HEK293 (cell line): ENCODE data around the gene PLEKHF1.
"Not testable (repeated sequence)": the region's sequence is repeated elsewhere in the genome, so short reads cannot be mapped to it uniquely, and the experiment has no call there.

ENCODE experiments used
- CTCF ChIA-PET: fragments of 350-600 bp; formaldehyde crosslinking; extraction: SDS; loops from one replicate; lab custom pipeline; 2021; ENCODE audit warnings: antibody characterized with exemption; lab: Yijun Ruan, JAX
- POLR2A ChIA-PET: fragments of 300-600 bp; formaldehyde crosslinking; extraction: SDS; loops from one replicate; lab custom pipeline; 2020; ENCODE audit warnings: antibody characterized with exemption, inconsistent platforms; lab: Yijun Ruan, JAX
- H3K27ac ChIP-seq: fragments of 200-500 bp; sonication (Bioruptor generic); 2 replicates; pipeline ENCODE4 v1.5.1; 2014; ENCODE audit warnings: low read depth, low read length, control low read depth, inconsistent platforms; ENCODE audit errors: extremely low read depth
- H3K36me3 ChIP-seq, 2 experiments: fragments of 200-500 bp in 1 of 2; sonication (Bioruptor generic) in 1 of 2; 1 replicate in 1 of 2; 2 replicates in 1 of 2; pipeline ENCODE4 v1.5.1; 2014 to 2017; ENCODE audit warnings: inconsistent platforms in 2 of 2, low read length in 2 of 2; ENCODE audit not compliant: control insufficient read depth in 2 of 2, insufficient read depth in 1 of 2
- H3K4me1 ChIP-seq: fragments of 200-500 bp; sonication (Bioruptor generic); 2 replicates; pipeline ENCODE4 v1.5.1; 2014; ENCODE audit warnings: mild to moderate bottlenecking, low read length, inconsistent platforms; ENCODE audit not compliant: control insufficient read depth, insufficient read depth
- H3K4me3 ChIP-seq: 2 replicates; pipeline ENCODE4 v1.5.1; 2011; ENCODE audit warnings: low read depth, mild to moderate bottlenecking, control low read depth, low read length, moderate library complexity
- H3K9me3 ChIP-seq: fragments of 200-500 bp; sonication (Bioruptor generic); 2 replicates; pipeline ENCODE4 v1.5.1; 2014; ENCODE audit warnings: low read depth, low read length, inconsistent platforms; ENCODE audit not compliant: control insufficient read depth, insufficient read depth
- FEZF1 ChIP-seq: fragments of 450-650 bp; formaldehyde crosslinking; IDR thresholded peaks from 2 replicates; pipeline ENCODE4 v1.5.1; 2016; ENCODE audit warnings: missing biosample characterization, missing genetic modification characterization
- IKZF3 ChIP-seq: fragments of 450-650 bp; IDR thresholded peaks from 2 replicates; pipeline ENCODE4 v1.5.0; 2018; ENCODE audit warnings: missing biosample characterization, mild to moderate bottlenecking, missing genetic modification characterization, moderate library complexity
- PRDM1 ChIP-seq: fragments of 450-650 bp; formaldehyde crosslinking; IDR thresholded peaks from 2 replicates; pipeline ENCODE4; 2016; ENCODE audit warnings: missing biosample characterization, missing genetic modification characterization
- ZBTB49 ChIP-seq: fragments of 450-650 bp; formaldehyde crosslinking; IDR thresholded peaks from 2 replicates; pipeline ENCODE4 v1.5.1; 2016; ENCODE audit warnings: missing biosample characterization, missing genetic modification characterization, low read depth
- ZIC2 ChIP-seq: fragments of 450-650 bp; formaldehyde crosslinking; IDR thresholded peaks from 2 replicates; pipeline ENCODE4 v1.5.1; 2016; ENCODE audit warnings: missing biosample characterization, missing genetic modification characterization
- ZNF121 ChIP-seq: fragments of 450-650 bp; formaldehyde crosslinking; IDR thresholded peaks from 2 replicates; pipeline ENCODE4 v1.5.1; 2016; ENCODE audit warnings: missing biosample characterization, missing genetic modification characterization
- ZNF19 ChIP-seq: fragments of 450-650 bp; formaldehyde crosslinking; IDR thresholded peaks from 2 replicates; pipeline ENCODE4; 2016; ENCODE audit warnings: missing biosample characterization, missing genetic modification characterization, low read depth
- ZNF239 ChIP-seq: fragments of 450-650 bp; formaldehyde crosslinking; IDR thresholded peaks from 2 replicates; pipeline ENCODE4 v1.5.1; 2016; ENCODE audit warnings: missing biosample characterization, missing genetic modification characterization
- ZNF510 ChIP-seq: fragments of 450-650 bp; formaldehyde crosslinking; IDR thresholded peaks from 2 replicates; pipeline ENCODE4 v1.5.1; 2018; ENCODE audit warnings: mild to moderate bottlenecking, missing genetic modification characterization, missing biosample characterization; ENCODE audit not compliant: insufficient replicate concordance
- ZNF521 ChIP-seq: fragments of 450-650 bp; formaldehyde crosslinking; IDR thresholded peaks from 2 replicates; pipeline ENCODE4 v1.5.1; 2017; ENCODE audit warnings: missing biosample characterization, mild to moderate bottlenecking, missing genetic modification characterization
- ZNF600 ChIP-seq: fragments of 450-650 bp; formaldehyde crosslinking; IDR thresholded peaks from 2 replicates; pipeline ENCODE4 v1.5.1; 2016; ENCODE audit warnings: missing biosample characterization, missing genetic modification characterization
- ZNF654 ChIP-seq: fragments of 450-650 bp; formaldehyde crosslinking; IDR thresholded peaks from 2 replicates; pipeline ENCODE4 v1.5.1; 2016; ENCODE audit warnings: low read depth, missing biosample characterization, missing genetic modification characterization
- ZNF785 ChIP-seq: fragments of 450-650 bp; formaldehyde crosslinking; IDR thresholded peaks from 2 replicates; pipeline ENCODE4 v1.5.1; 2016; ENCODE audit warnings: missing biosample characterization, missing genetic modification characterization
- TF ChIP-seq, protein P1 (sequence below): fragments of 450-650 bp; formaldehyde crosslinking; IDR thresholded peaks from 2 replicates; pipeline ENCODE4 v1.5.1; 2016; ENCODE audit warnings: missing biosample characterization, missing genetic modification characterization
- TF ChIP-seq, protein P2 (sequence below): fragments of 450-650 bp; formaldehyde crosslinking; IDR thresholded peaks from 2 replicates; pipeline ENCODE4 v1.5.1; 2017; ENCODE audit warnings: missing biosample characterization, missing genetic modification characterization

PLEKHF1 gene

DNA sequence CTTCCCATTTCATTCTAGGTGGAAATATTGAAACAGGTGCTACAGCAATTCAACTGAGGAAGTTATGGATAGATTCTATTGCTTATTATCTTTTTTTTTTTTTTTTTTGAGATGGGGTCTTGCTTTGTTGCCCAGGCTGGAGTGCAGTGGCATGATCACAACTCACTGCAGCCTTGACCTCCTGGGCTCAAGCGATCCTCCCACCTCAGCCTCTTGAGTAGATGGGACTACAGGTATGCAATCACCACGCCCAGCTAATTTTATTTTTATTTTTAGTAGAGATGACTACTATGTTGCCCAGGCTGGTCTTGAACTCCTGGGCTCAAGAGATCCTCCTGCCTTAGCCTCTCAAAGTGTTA, 44.2 kb downstream of the PLEKHF1 start:
- peaks cover 23 to 45% of the 10 kb centered on the region in 2 experiments for H3K36me3 ChIP-seq
- H3K4me3 ChIP-seq, H3K4me1 ChIP-seq, POLR2A ChIA-PET, H3K27ac ChIP-seq, H3K9me3 ChIP-seq: not testable (repeated sequence)
- TF ChIP-seq ZNF121 (tag by site-specific recombination), result peak; percentile 64; the same call in 1 of the 2 replicates
- CTCF ChIA-PET, result interaction anchor here (1.8 to 13.2 kb wide), 3 partner anchors 17 to 100 kb away, joined by 5 to 299 read pairs (median 220); partner anchors contain the start of gene POP4

DNA sequence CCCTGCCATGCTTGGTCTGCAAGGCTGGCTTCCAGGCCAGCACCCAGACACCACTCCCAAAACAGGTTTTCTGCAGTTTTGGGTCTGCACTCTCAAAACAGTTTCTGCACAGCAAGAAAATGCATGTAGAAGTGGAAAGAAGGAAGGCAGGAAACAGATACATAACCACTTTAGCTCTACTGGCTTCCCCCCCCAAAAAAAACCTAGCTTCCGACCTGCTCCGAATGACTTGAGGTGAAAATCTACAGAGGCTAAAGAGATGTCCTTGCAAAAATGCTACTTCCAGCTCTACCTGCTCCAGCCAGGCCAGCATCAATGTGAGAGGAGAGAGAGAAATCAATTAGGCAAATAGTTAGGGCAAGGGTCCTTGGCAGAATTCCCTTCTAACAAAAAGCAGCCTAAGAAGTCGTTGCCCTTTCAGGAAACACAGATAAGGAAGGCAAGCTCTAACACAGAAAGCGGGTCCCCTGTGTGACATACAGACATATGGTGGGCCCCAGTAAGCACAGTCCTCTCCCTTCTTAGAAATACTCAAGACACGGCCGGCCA, 46.4 kb downstream of the PLEKHF1 start:
- peaks cover 12 to 24% of the 10 kb centered on the region in 2 experiments for H3K36me3 ChIP-seq

DNA sequence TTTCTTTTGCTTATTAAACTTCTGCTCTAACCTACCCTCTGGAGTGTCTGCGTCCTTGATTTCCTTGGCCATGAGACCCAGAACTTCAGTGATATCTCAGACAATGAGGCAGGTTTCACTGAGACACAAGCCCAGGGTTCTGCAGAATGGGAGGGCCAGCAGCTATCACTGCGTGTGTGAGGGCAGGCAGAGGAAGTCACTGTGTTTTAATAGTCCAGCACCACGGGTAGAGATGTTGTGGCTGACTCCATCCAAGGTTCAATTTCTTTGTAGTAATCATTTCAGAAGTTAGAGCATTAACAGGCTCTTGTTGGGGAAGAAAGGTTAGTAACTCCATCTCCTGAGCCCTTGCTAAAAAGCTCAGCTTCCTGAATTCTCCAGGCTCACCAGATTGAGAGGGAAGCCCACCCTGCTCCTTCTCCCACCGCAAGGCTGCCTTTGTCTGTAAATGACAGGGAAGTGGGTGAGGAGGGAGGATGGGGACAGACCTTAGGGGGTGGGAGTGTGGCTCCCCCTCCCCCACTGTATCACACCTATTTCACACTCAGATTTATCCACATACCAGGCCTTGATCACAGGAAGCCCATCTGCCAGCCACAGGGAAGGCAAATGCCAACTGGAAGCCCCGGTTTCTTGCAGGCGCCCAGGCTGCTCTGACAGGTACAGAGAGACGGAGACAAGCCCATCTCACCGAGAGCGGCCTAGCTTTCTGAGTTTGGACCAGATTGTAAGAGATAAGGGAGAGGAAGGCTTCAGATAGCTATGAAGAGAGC, 47.7 kb downstream of the PLEKHF1 start:
- CTCF ChIA-PET, result interaction anchor here (0.6 to 13.2 kb wide), 7 partner anchors 8 to 160 kb away, joined by 3 to 299 read pairs (median 4); partner anchors contain the start of gene POP4
- POLR2A ChIA-PET, result interaction anchor here (0.6 to 2.7 kb wide), 5 partner anchors 48 to 259 kb away, joined by 3 to 32 read pairs (median 4); partner anchors contain the start of genes PLEKHF1 and POP4
- no peak overlapping the region for H3K27ac ChIP-seq
- H3K36me3 ChIP-seq, result peaks cover 5 to 12% of the 10 kb centered on the region in 2 experiments; a peak in 2 of 3 replicates
- H3K4me3 ChIP-seq, result no peak overlapping the region
- H3K9me3 ChIP-seq, result no peaks in the 10 kb centered on the region
- H3K4me1 ChIP-seq, result peaks cover 16% of the 10 kb centered on the region
- TF ChIP-seq PRDM1 (tag by site-specific recombination) (no peak), ZNF600 (peak; percentile 79)

More for the DNA sequence above, 46.4 kb downstream of the PLEKHF1 start:
- TF ChIP-seq ZNF785 (tag by site-specific recombination) (no peak), ZBTB49 (tag by site-specific recombination) (no peak)
- H3K27ac ChIP-seq, result no peak overlapping the region
- peaks cover 14% of the 10 kb centered on the region for H3K4me1 ChIP-seq
- H3K9me3 ChIP-seq, result no peaks in the 10 kb centered on the region
- no peak overlapping the region for H3K4me3 ChIP-seq
- CTCF ChIA-PET, result interaction anchor here (0.5 to 13.2 kb wide), 9 partner anchors 12 to 1130 kb away, joined by 3 to 299 read pairs (median 4); partner anchors contain the start of gene POP4
- POLR2A ChIA-PET, result interaction anchor here (1.0 to 1.3 kb wide), 4 partner anchors 12 to 106 kb away, joined by 3 to 7 read pairs (median 4); partner anchors contain the start of genes PLEKHF1 and POP4

DNA sequence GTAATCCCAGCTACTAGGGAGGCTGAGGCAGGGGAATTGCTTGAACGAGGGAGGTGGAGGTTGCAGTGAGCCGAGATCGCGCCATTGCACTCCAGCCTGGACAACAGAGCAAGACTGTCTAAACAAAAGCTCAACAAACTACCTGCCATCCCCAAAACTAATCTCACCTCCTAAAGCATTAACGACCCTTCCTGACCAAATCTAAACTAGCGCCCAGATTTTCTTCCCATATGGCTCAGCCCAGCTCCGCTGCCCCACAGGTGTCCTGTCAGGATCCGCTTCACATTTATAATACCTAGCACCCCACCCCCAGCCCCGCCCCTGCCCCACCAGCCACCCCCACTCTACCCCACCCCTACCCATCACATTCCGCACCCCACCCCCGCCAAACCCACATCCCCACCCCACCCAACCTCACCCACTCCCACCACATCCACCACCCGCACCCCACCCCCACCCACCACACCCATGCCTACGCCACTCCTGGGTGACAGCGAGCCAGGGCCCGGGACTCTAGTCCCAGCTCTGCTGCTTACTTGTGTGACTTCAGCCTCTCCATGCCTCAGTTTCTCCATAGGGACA, 49.2 kb downstream of the PLEKHF1 start:
- Histone ChIP-seq H3K4me3 (peak overlapping the region; percentile 65), H3K36me3 (peaks cover 0 to 10% of the 10 kb centered on the region in 2 experiments; a peak in 1 of 3 replicates), H3K4me1 (peaks cover 16% of the 10 kb centered on the region), H3K9me3 (no peaks in the 10 kb centered on the region), H3K27ac (peak overlapping the region; percentile 96)
- CTCF ChIA-PET, result interaction anchor here (0.6 to 13.2 kb wide), 14 partner anchors 9 to 1347 kb away, joined by 3 to 299 read pairs (median 6); partner anchors contain the start of gene POP4
- POLR2A ChIA-PET, result interaction anchor here (0.5 to 4.5 kb wide), 21 partner anchors 8 to 1920 kb away, joined by 3 to 40 read pairs (median 4); partner anchors contain the start of genes CCNE1, PLEKHF1 and POP4
- TF ChIP-seq ZNF239 (tag by site-specific recombination) (no peak), ZNF510 (tag by site-specific recombination) (no peak), IKZF3 (tag by site-specific recombination) (no peak), ZIC2 (tag by site-specific recombination) (no peak), FEZF1 (tag by site-specific recombination) (no peak), ZNF521 (tag by site-specific recombination) (no peak), ZNF785 (tag by site-specific recombination) (no peak), ZNF19 (no peak), ZNF654 (tag by site-specific recombination) (no peak)
- TF ChIP-seq, protein P1, sequence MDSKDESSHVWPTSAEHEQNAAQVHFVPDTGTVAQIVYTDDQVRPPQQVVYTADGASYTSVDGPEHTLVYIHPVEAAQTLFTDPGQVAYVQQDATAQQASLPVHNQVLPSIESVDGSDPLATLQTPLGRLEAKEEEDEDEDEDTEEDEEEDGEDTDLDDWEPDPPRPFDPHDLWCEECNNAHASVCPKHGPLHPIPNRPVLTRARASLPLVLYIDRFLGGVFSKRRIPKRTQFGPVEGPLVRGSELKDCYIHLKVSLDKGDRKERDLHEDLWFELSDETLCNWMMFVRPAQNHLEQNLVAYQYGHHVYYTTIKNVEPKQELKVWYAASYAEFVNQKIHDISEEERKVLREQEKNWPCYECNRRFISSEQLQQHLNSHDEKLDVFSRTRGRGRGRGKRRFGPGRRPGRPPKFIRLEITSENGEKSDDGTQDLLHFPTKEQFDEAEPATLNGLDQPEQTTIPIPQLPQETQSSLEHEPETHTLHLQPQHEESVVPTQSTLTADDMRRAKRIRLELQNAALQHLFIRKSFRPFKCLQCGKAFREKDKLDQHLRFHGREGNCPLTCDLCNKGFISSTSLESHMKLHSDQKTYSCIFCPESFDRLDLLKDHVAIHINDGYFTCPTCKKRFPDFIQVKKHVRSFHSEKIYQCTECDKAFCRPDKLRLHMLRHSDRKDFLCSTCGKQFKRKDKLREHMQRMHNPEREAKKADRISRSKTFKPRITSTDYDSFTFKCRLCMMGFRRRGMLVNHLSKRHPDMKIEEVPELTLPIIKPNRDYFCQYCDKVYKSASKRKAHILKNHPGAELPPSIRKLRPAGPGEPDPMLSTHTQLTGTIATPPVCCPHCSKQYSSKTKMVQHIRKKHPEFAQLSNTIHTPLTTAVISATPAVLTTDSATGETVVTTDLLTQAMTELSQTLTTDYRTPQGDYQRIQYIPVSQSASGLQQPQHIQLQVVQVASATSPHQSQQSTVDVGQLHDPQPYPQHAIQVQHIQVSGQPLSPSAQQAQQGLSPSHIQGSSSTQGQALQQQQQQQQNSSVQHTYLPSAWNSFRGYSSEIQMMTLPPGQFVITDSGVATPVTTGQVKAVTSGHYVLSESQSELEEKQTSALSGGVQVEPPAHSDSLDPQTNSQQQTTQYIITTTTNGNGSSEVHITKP (tag by site-specific recombination), result peak; percentile 83
- TF ChIP-seq, protein P2, sequence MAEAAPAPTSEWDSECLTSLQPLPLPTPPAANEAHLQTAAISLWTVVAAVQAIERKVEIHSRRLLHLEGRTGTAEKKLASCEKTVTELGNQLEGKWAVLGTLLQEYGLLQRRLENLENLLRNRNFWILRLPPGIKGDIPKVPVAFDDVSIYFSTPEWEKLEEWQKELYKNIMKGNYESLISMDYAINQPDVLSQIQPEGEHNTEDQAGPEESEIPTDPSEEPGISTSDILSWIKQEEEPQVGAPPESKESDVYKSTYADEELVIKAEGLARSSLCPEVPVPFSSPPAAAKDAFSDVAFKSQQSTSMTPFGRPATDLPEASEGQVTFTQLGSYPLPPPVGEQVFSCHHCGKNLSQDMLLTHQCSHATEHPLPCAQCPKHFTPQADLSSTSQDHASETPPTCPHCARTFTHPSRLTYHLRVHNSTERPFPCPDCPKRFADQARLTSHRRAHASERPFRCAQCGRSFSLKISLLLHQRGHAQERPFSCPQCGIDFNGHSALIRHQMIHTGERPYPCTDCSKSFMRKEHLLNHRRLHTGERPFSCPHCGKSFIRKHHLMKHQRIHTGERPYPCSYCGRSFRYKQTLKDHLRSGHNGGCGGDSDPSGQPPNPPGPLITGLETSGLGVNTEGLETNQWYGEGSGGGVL, result 0 out of 2 replicates have a peak, but pooled peaks have one; percentile 9
